HCT116 (cell line): ENCODE results near the gene RBBP6. TPM values are rescaled to one million over a fixed set of nuclear protein-coding genes. Genes with fewer than 3 reads are reported as not detected.

ENCODE experiments used
- ATAC-seq: fragments of 200-7000 bp; cut with Tn5 transposase; 2 replicates; pipeline ENCODE4 v1.9.1; 2020; ENCODE audit warnings: mild to moderate bottlenecking, moderate library complexity
- BruUV-seq: library from RNA; stranded (reverse); fragments of 400-500 nt; replicated peaks from 2 replicates; lab custom pipeline; 2021; lab: Mats Ljungman, UMichigan
- CTCF ChIA-PET: fragments of 300-600 bp; sonication (Branson Sonifier 250); formaldehyde crosslinking; loops from one replicate; lab custom pipeline; 2021; ENCODE audit warnings: antibody characterized with exemption; lab: Charles Lee
- POLR2A ChIA-PET: fragments of 300-600, 350-600 bp; sonication (Branson Sonifier 250); formaldehyde crosslinking; loops from one replicate; lab custom pipeline; 2021; ENCODE audit warnings: antibody characterized with exemption; lab: Charles Lee
- RAD21 ChIA-PET, 2 experiments: fragments of 300-600 bp; sonication (Branson Sonifier 250); formaldehyde crosslinking; loops; one replicate each; lab custom pipeline; 2023; ENCODE audit warnings: low total read pairs in 2 of 2; ENCODE audit not compliant: uncharacterized antibody in 2 of 2, unreplicated experiment in 2 of 2, low non-redundant PET in 1 of 2; lab: Charles Lee
- DNase-seq: peaks from one replicate; pipeline ENCODE4 v3.0.0-alpha.2; 2010; ENCODE audit warnings: low read depth, low spot score
- H2AFZ ChIP-seq: fragments of 200-600 bp; shearing (Covaris generic), sonication (generic); 2 replicates; pipeline ENCODE4 v1.6.1; 2017; ENCODE audit warnings: low read depth, mixed run types, mixed read lengths, antibody characterized with exemption, low read length; ENCODE audit not compliant: poor library complexity, severe bottlenecking
- H3K27ac ChIP-seq: 2 replicates; pipeline ENCODE4 v1.5.1; 2012; ENCODE audit warnings: low read depth, low read length
- H3K27me3 ChIP-seq: fragments of 200-600 bp; sonication (generic); 2 replicates; pipeline ENCODE4 v1.6.1; 2016; ENCODE audit warnings: mixed run types, low read length, mixed read lengths; ENCODE audit not compliant: insufficient read depth
- H3K36me3 ChIP-seq, 2 experiments: fragments of 200-500 bp in 1 of 2; fragments of 200-600 bp in 1 of 2; sonication (Bioruptor generic) in 1 of 2; sonication (generic) in 1 of 2; 2 replicates each; pipeline versions ENCODE4 v1.5.1 to v1.6.1; 2014 to 2016; ENCODE audit warnings: low read length in 2 of 2, inconsistent platforms in 1 of 2, mixed read lengths in 1 of 2, mixed run types in 1 of 2; ENCODE audit not compliant: insufficient read depth in 2 of 2, control insufficient read depth in 1 of 2
- H3K4me1 ChIP-seq, 2 experiments: fragments of 200-600 bp in 1 of 2; sonication (generic) in 1 of 2; 2 replicates each; pipeline versions ENCODE4 v1.5.1 to v1.6.1; 2012 to 2017; ENCODE audit warnings: low read length in 2 of 2, inconsistent platforms in 1 of 2, mild to moderate bottlenecking in 1 of 2, mixed read lengths in 1 of 2, mixed run types in 1 of 2, moderate library complexity in 1 of 2; ENCODE audit not compliant: insufficient read depth in 2 of 2, control insufficient read depth in 1 of 2
- H3K4me2 ChIP-seq: fragments of 200-600 bp; sonication (generic); 2 replicates; pipeline ENCODE4 v1.6.1; 2017; ENCODE audit warnings: mixed run types, low read length, mixed read lengths
- H3K4me3 ChIP-seq, 2 experiments: fragments of 200-600 bp in 1 of 2; sonication (generic) in 1 of 2; replicated peaks in 1 of 2; 2 replicates each; pipeline ENCODE4 v1.5.1; 2011 to 2016; ENCODE audit warnings: low read length in 2 of 2, control low read depth in 1 of 2, low read depth in 1 of 2, mild to moderate bottlenecking in 1 of 2, mixed read lengths in 1 of 2, mixed run types in 1 of 2
- H3K79me2 ChIP-seq: fragments of 200-600 bp; sonication (generic); 2 replicates; pipeline ENCODE4 v1.6.1; 2017; ENCODE audit warnings: mild to moderate bottlenecking, mixed run types, low read length, moderate library complexity, mixed read lengths; ENCODE audit not compliant: insufficient read depth
- H3K9ac ChIP-seq: fragments of 200-600 bp; sonication (generic); 2 replicates; pipeline ENCODE4 v1.6.1; 2016; ENCODE audit warnings: low read length, mixed read lengths
- H3K9me2 ChIP-seq: fragments of 200-600 bp; sonication (generic), shearing (Covaris generic); 2 replicates; pipeline ENCODE4 v1.6.1; 2017; ENCODE audit warnings: mixed run types, mild to moderate bottlenecking, moderate library complexity; ENCODE audit not compliant: insufficient read depth
- H3K9me3 ChIP-seq, 2 experiments: fragments of 200-500 bp in 1 of 2; fragments of 200-600 bp in 1 of 2; sonication (Bioruptor generic) in 1 of 2; sonication (generic) in 1 of 2; 2 replicates each; pipeline ENCODE4 v1.6.1; 2014 to 2017; ENCODE audit warnings: low read length in 2 of 2, mixed read lengths in 2 of 2, inconsistent platforms in 1 of 2, low read depth in 1 of 2, mild to moderate bottlenecking in 1 of 2, mixed run types in 1 of 2, moderate library complexity in 1 of 2; ENCODE audit not compliant: control insufficient read depth in 1 of 2, insufficient read depth in 1 of 2
- H4K20me1 ChIP-seq: fragments of 200-600 bp; sonication (generic), shearing (Covaris generic); 2 replicates; pipeline ENCODE4 v1.6.1; 2017; ENCODE audit warnings: mixed run types, mild to moderate bottlenecking, moderate library complexity; ENCODE audit not compliant: insufficient read depth
- CBX3 ChIP-seq: IDR thresholded peaks from 2 replicates; pipeline ENCODE4 v1.6.1; 2012; ENCODE audit warnings: low read depth
- CEBPB ChIP-seq: IDR thresholded peaks from 2 replicates; pipeline ENCODE4 v1.6.1; 2012; ENCODE audit warnings: low read depth
- EGR1 ChIP-seq: IDR thresholded peaks from 2 replicates; pipeline ENCODE4 v1.6.1; 2012; ENCODE audit warnings: low read depth
- EZH2 ChIP-seq: fragments of 200-600 bp; sonication (generic); IDR thresholded peaks from 2 replicates; pipeline ENCODE4 v1.6.1; 2017; ENCODE audit warnings: antibody characterized with exemption, mixed run types
- FOSL1 ChIP-seq: IDR thresholded peaks from 2 replicates; pipeline ENCODE4 v1.6.1; 2012; ENCODE audit warnings: low read depth
- JUND ChIP-seq: IDR thresholded peaks from 2 replicates; pipeline ENCODE4 v1.6.1; 2012
- MAX ChIP-seq: IDR thresholded peaks from 2 replicates; pipeline ENCODE4 v1.6.1; 2012
- SIN3A ChIP-seq: IDR thresholded peaks from 2 replicates; pipeline ENCODE4 v1.6.1; 2012; ENCODE audit warnings: low read depth
- SP1 ChIP-seq: IDR thresholded peaks from 2 replicates; pipeline ENCODE4 v1.6.1; 2012; ENCODE audit warnings: low read depth
- SRF ChIP-seq: IDR thresholded peaks from 2 replicates; pipeline ENCODE4 v1.6.1; 2012; ENCODE audit warnings: low read depth
- YY1 ChIP-seq: IDR thresholded peaks from 2 replicates; pipeline ENCODE4 v1.6.1; 2011; ENCODE audit warnings: low read length, low read depth, moderate library complexity, mild to moderate bottlenecking; ENCODE audit not compliant: insufficient replicate concordance; ENCODE audit errors: extremely low read depth
- ZNF274 ChIP-seq: fragments of 200-500 bp; sonication (Bioruptor generic); IDR thresholded peaks from 2 replicates; pipeline ENCODE4 v1.6.1; 2014; ENCODE audit warnings: mild to moderate bottlenecking, low read depth, low read length, inconsistent platforms
- intact Hi-C: fragments of 100-400 bp; cut with micrococcal nuclease; formaldehyde crosslinking; loops from 2 replicates; pipeline ENCODE4 v1.10.0; 2022
- total RNA-seq: library from RNA; stranded (reverse); gene quantifications from one replicate; pipeline ENCODE4 v1.2.1, GENCODE V29; 2021; ENCODE audit not compliant: unreplicated experiment
- TF ChIP-seq, protein P1 (sequence below), 3 experiments: fragments of 200-600 bp in 1 of 3; sonication (generic) in 1 of 3; IDR thresholded peaks in 2 of 3; conservative IDR thresholded peaks in 1 of 3; 2 replicates each; pipeline ENCODE4 v1.5.1; 2012 to 2017; ENCODE audit warnings: low read depth in 2 of 3, low read length in 2 of 3, antibody characterized with exemption in 1 of 3, borderline replicate concordance in 1 of 3, control low read depth in 1 of 3, mild to moderate bottlenecking in 1 of 3, mixed read lengths in 1 of 3, mixed run types in 1 of 3, moderate library complexity in 1 of 3; ENCODE audit not compliant: insufficient read depth in 1 of 3
- TF ChIP-seq, protein P2 (sequence below): IDR thresholded peaks from 2 replicates; pipeline ENCODE4 v1.6.1; 2011; ENCODE audit warnings: mild to moderate bottlenecking, low read length, moderate library complexity; ENCODE audit not compliant: insufficient replicate concordance; ENCODE audit errors: extremely low read depth

The RBBP6 gene
- total RNA-seq, 1 experiment from 2014 or later, result 52.4 TPM

- H4K20me1 ChIP-seq, result no peaks in the 10 kb centered on the region
- ChIA-PET RAD21 (no interaction called here), CTCF (no interaction called here), POLR2A (no interaction called here)
- intact Hi-C loops, result no loop called here
- no peaks in the 10 kb centered on the region for H3K79me2 ChIP-seq
- no peak overlapping the region for H3K4me2 ChIP-seq
- H3K36me3 ChIP-seq, result no peaks in the 10 kb centered on the region
- no peaks in the 10 kb centered on the region for H3K4me1 ChIP-seq
- no peaks in the 10 kb centered on the region for H3K27me3 ChIP-seq
- H3K4me3 ChIP-seq, result no peak overlapping the region
- ATAC-seq (no peak), DNase-seq (no peak)
- no peak overlapping the region for H3K9ac ChIP-seq
- H2AFZ ChIP-seq, result no peak overlapping the region
- no TSS peak for BruUV-seq
- H3K27ac ChIP-seq, result no peak overlapping the region
- H3K9me3 ChIP-seq, result no peaks in the 10 kb centered on the region
- no peak for TF ChIP-seq FOSL1
- TF ChIP-seq CEBPB, result no peak
- no peak for TF ChIP-seq ZNF274
- no peak for TF ChIP-seq EZH2
- TF ChIP-seq, protein P1, sequence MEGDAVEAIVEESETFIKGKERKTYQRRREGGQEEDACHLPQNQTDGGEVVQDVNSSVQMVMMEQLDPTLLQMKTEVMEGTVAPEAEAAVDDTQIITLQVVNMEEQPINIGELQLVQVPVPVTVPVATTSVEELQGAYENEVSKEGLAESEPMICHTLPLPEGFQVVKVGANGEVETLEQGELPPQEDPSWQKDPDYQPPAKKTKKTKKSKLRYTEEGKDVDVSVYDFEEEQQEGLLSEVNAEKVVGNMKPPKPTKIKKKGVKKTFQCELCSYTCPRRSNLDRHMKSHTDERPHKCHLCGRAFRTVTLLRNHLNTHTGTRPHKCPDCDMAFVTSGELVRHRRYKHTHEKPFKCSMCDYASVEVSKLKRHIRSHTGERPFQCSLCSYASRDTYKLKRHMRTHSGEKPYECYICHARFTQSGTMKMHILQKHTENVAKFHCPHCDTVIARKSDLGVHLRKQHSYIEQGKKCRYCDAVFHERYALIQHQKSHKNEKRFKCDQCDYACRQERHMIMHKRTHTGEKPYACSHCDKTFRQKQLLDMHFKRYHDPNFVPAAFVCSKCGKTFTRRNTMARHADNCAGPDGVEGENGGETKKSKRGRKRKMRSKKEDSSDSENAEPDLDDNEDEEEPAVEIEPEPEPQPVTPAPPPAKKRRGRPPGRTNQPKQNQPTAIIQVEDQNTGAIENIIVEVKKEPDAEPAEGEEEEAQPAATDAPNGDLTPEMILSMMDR (IDR thresholded peaks at IDR 0.05 in 2 of 3, conservative IDR thresholded peaks at IDR 0.05 in 1 of 3; ENCODE audit: borderline replicate concordance in 1 of 3, insufficient read depth in 1 of 3, low read depth in 2 of 3, low read length in 2 of 3), result no peak
- no peak for TF ChIP-seq MAX
- TF ChIP-seq CBX3, result no peak
- no peak for TF ChIP-seq SIN3A
- no peak for TF ChIP-seq JUND
- TF ChIP-seq YY1, result no peak
- no peak for TF ChIP-seq SRF
- no peak for TF ChIP-seq SP1
- TF ChIP-seq EGR1, result no peak
- TF ChIP-seq, protein P2, sequence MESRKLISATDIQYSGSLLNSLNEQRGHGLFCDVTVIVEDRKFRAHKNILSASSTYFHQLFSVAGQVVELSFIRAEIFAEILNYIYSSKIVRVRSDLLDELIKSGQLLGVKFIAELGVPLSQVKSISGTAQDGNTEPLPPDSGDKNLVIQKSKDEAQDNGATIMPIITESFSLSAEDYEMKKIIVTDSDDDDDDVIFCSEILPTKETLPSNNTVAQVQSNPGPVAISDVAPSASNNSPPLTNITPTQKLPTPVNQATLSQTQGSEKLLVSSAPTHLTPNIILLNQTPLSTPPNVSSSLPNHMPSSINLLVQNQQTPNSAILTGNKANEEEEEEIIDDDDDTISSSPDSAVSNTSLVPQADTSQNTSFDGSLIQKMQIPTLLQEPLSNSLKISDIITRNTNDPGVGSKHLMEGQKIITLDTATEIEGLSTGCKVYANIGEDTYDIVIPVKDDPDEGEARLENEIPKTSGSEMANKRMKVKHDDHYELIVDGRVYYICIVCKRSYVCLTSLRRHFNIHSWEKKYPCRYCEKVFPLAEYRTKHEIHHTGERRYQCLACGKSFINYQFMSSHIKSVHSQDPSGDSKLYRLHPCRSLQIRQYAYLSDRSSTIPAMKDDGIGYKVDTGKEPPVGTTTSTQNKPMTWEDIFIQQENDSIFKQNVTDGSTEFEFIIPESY, result no peak
- TF ChIP-seq, all 23 proteins: peak for 0
- H3K9me2 ChIP-seq, result no peaks in the 10 kb centered on the region
These were observed 78.1 kb downstream of the RBBP6 start for GRCh38 chr16:24617502-24617901.

Other genes starting within 250 kb of the RBBP6 start
- 37.0 TPM for gene TNRC6A, start 190.1 kb downstream of the RBBP6 start, total RNA-seq